Activated CD4-positive, alpha-beta memory T cell treated with anti-CD3 and anti-CD28 coated beads for 36 hours (primary cell): Measurements from ENCODE around the gene XYLB. TPM values are rescaled to one million over a fixed set of nuclear protein-coding genes. Genes with fewer than 3 reads are reported as not detected.
"Not testable (repeated sequence)": the region's sequence is repeated elsewhere in the genome, so short reads cannot be mapped to it uniquely, and the experiment has no call there.

ENCODE experiments used
- CTCF ChIA-PET: fragments of 350-600 bp; sonication (Branson Sonifier 250); formaldehyde crosslinking; loops from one replicate; lab custom pipeline; 2021; ENCODE audit warnings: antibody characterized with exemption, inconsistent platforms; lab: Charles Lee
- POLR2A ChIA-PET: fragments of 350-600 bp; sonication (Branson Sonifier 250); formaldehyde crosslinking; loops from one replicate; lab custom pipeline; 2021; ENCODE audit warnings: antibody characterized with exemption; lab: Charles Lee
- DNase-seq: peaks from one replicate; pipeline ENCODE4 v3.0.0-alpha.2; 2020
- H3K27ac Mint-ChIP-seq: one replicate; pipeline ENCODE4 v1.8.0; 2021; ENCODE audit warnings: mixed read lengths
- H3K27me3 Mint-ChIP-seq: one replicate; pipeline ENCODE4 v1.8.0; 2021; ENCODE audit warnings: mixed read lengths
- H3K36me3 Mint-ChIP-seq: one replicate; pipeline ENCODE4 v1.8.0; 2021; ENCODE audit warnings: mixed read lengths
- H3K4me1 Mint-ChIP-seq: one replicate; pipeline ENCODE4 v1.8.0; 2021; ENCODE audit warnings: low read depth, mixed read lengths
- H3K4me3 Mint-ChIP-seq: one replicate; pipeline ENCODE4 v1.8.0; 2021; ENCODE audit warnings: mild to moderate bottlenecking, mixed read lengths
- H3K9me3 Mint-ChIP-seq: one replicate; pipeline ENCODE4 v1.8.0; 2021; ENCODE audit warnings: mixed read lengths
- intact Hi-C: fragments of 100-400 bp; cut with micrococcal nuclease; formaldehyde crosslinking; loops from one replicate; pipeline ENCODE4 v1.15.1; 2023
- total RNA-seq, 2 experiments: library from RNA; stranded (reverse); gene quantifications; one replicate each; pipeline ENCODE4 v1.2.3, GENCODE V29; 2021

XYLB gene
- total RNA-seq, 2 experiments from 2014 or later = 4.8 to 4.9 TPM

GRCh38 chr3:38314112-38314763, 32.3 kb upstream of the XYLB start:
- no peaks in the 10 kb centered on the region for H3K36me3 Mint-ChIP-seq
- DNase-seq = no peak
- H3K27ac Mint-ChIP-seq = no peak overlapping the region
- no peak overlapping the region for H3K4me3 Mint-ChIP-seq
- POLR2A ChIA-PET = no interaction called here
- no peaks in the 10 kb centered on the region for H3K9me3 Mint-ChIP-seq
- intact Hi-C loops = no loop called here
- H3K4me1 Mint-ChIP-seq = no peaks in the 10 kb centered on the region
- peaks cover 1% of the 10 kb centered on the region for H3K27me3 Mint-ChIP-seq
- CTCF ChIA-PET = no interaction called here

GRCh38 chr3:38314764-38315487, 31.7 kb upstream of the XYLB start:
- no peaks in the 10 kb centered on the region for H3K36me3 Mint-ChIP-seq
- POLR2A ChIA-PET = no interaction called here
- intact Hi-C loops = no loop called here
- H3K4me1 Mint-ChIP-seq = no peaks in the 10 kb centered on the region
- H3K4me3 Mint-ChIP-seq = no peak overlapping the region
- no peaks in the 10 kb centered on the region for H3K9me3 Mint-ChIP-seq
- CTCF ChIA-PET = no interaction called here
- H3K27ac Mint-ChIP-seq = no peak overlapping the region
- no peak for DNase-seq
- peaks cover 1% of the 10 kb centered on the region for H3K27me3 Mint-ChIP-seq

- no peaks in the 10 kb centered on the region for H3K36me3 Mint-ChIP-seq
- intact Hi-C loops = no loop called here
- ChIA-PET POLR2A (no interaction called here), CTCF (interaction anchor here (0.5 kb wide), 1 partner anchor 82 kb away, joined by 5 read pairs; no protein-coding TSS in a partner anchor)
- H3K4me1 Mint-ChIP-seq = no peaks in the 10 kb centered on the region
- H3K27me3 Mint-ChIP-seq = peaks cover 1% of the 10 kb centered on the region
- no peak for DNase-seq
- H3K9me3 Mint-ChIP-seq = no peaks in the 10 kb centered on the region
- no peak overlapping the region for H3K4me3 Mint-ChIP-seq
- H3K27ac Mint-ChIP-seq = no peak overlapping the region
These were observed 30.9 kb upstream of the XYLB start for GRCh38 chr3:38315488-38316230.

- Mint-ChIP-seq H3K36me3 (no peaks in the 10 kb centered on the region), H3K4me3 (no peak overlapping the region), H3K4me1 (no peaks in the 10 kb centered on the region), H3K27me3 (peaks cover 1% of the 10 kb centered on the region), H3K9me3 (no peaks in the 10 kb centered on the region), H3K27ac (no peak overlapping the region)
- DNase-seq = no peak
- ChIA-PET CTCF (no interaction called here), POLR2A (no interaction called here)
- intact Hi-C loops = no loop called here
These were observed 30.0 kb upstream of the XYLB start for GRCh38 chr3:38316356-38317191.

- intact Hi-C loops = no loop called here
- no peaks in the 10 kb centered on the region for H3K9me3 Mint-ChIP-seq
- H3K27ac Mint-ChIP-seq = no peak overlapping the region
- peaks cover 1% of the 10 kb centered on the region for H3K27me3 Mint-ChIP-seq
- H3K36me3 Mint-ChIP-seq = no peaks in the 10 kb centered on the region
- no peak overlapping the region for H3K4me3 Mint-ChIP-seq
- CTCF ChIA-PET = no interaction called here
- DNase-seq = no peak
- H3K4me1 Mint-ChIP-seq = no peaks in the 10 kb centered on the region
- POLR2A ChIA-PET = no interaction called here
These were observed 29.3 kb upstream of the XYLB start for GRCh38 chr3:38317192-38317759.

- intact Hi-C loops = no loop called here
- Mint-ChIP-seq H3K27me3 (peaks cover 1% of the 10 kb centered on the region), H3K4me1 (no peaks in the 10 kb centered on the region), H3K4me3 (no peak overlapping the region), H3K27ac (no peak overlapping the region), H3K9me3 (no peaks in the 10 kb centered on the region), H3K36me3 (no peaks in the 10 kb centered on the region)
- ChIA-PET POLR2A (no interaction called here), CTCF (no interaction called here)
- DNase-seq = no peak
These were observed 27.6 kb upstream of the XYLB start for GRCh38 chr3:38318766-38319671.

- H3K4me1 Mint-ChIP-seq, H3K27me3 Mint-ChIP-seq, intact Hi-C loops, DNase-seq, H3K36me3 Mint-ChIP-seq, H3K9me3 Mint-ChIP-seq, H3K4me3 Mint-ChIP-seq, CTCF ChIA-PET, POLR2A ChIA-PET, H3K27ac Mint-ChIP-seq: not testable (repeated sequence)
These were observed 25.9 kb upstream of the XYLB start for GRCh38 chr3:38320638-38321037.

- intact Hi-C loops = no loop called here
- Mint-ChIP-seq H3K27ac (no peak overlapping the region), H3K27me3 (peaks cover 2% of the 10 kb centered on the region), H3K4me3 (no peak overlapping the region), H3K36me3 (no peaks in the 10 kb centered on the region), H3K4me1 (no peaks in the 10 kb centered on the region), H3K9me3 (no peaks in the 10 kb centered on the region)
- CTCF ChIA-PET = no interaction called here
- POLR2A ChIA-PET = no interaction called here
- DNase-seq = no peak
These were observed 23.5 kb upstream of the XYLB start for GRCh38 chr3:38323060-38323459.

- H3K27ac Mint-ChIP-seq = no peak overlapping the region
- no peaks in the 10 kb centered on the region for H3K9me3 Mint-ChIP-seq
- DNase-seq = no peak
- H3K4me3 Mint-ChIP-seq = no peak overlapping the region
- CTCF ChIA-PET = interaction anchor here (1.2 kb wide), 1 partner anchor 22 kb away, joined by 3 read pairs; the partner anchor contains the start of gene XYLB
- POLR2A ChIA-PET = no interaction called here
- H3K4me1 Mint-ChIP-seq = no peaks in the 10 kb centered on the region
- H3K27me3 Mint-ChIP-seq = peaks cover 2% of the 10 kb centered on the region
- intact Hi-C loops = no loop called here
- H3K36me3 Mint-ChIP-seq = no peaks in the 10 kb centered on the region
These were observed 21.3 kb upstream of the XYLB start for GRCh38 chr3:38325256-38325655.

- no peaks in the 10 kb centered on the region for H3K9me3 Mint-ChIP-seq
- H3K36me3 Mint-ChIP-seq = no peaks in the 10 kb centered on the region
- no peak overlapping the region for H3K4me3 Mint-ChIP-seq
- no peak for DNase-seq
- ChIA-PET POLR2A (interaction anchor here (1.3 kb wide), 1 partner anchor 191 kb away, joined by 3 read pairs; the partner anchor contains the start of gene ACAA1), CTCF (interaction anchor here (1.2 kb wide), 1 partner anchor 209 kb away, joined by 3 read pairs; no protein-coding TSS in a partner anchor)
- peaks cover 2% of the 10 kb centered on the region for H3K27me3 Mint-ChIP-seq
- H3K27ac Mint-ChIP-seq = no peak overlapping the region
- H3K4me1 Mint-ChIP-seq = no peaks in the 10 kb centered on the region
- intact Hi-C loops = no loop called here
These were observed 19.1 kb upstream of the XYLB start for GRCh38 chr3:38327335-38328009.
